B cell (primary cell): ENCODE measurements around the gene WBP1. TPM values are rescaled to one million over a fixed set of nuclear protein-coding genes. Genes with fewer than 3 reads are reported as not detected.

Experiments
- polyA plus RNA-seq: library from polyadenylated mRNA; depleted of rRNA; stranded (reverse); fragments of >200 nt; gene quantifications from 2 replicates; pipeline ENCODE4 v1.2.3, GENCODE V29; 2012
- total RNA-seq, 2 donors: library from RNA; stranded (reverse); fragments of 120-200 nt in 1 of 2; gene quantifications; 1 replicate in 1 of 2; 2 replicates in 1 of 2; pipeline versions ENCODE4 v1.2.3 to v1.2.4, GENCODE V29; 2013 to 2022

WBP1 gene
- total and polyA plus RNA-seq, 2 donors (not counting 1 experiment from before 2014, with no cell fraction given), result 98.4 to 207 TPM

Other genes starting within 250 kb of the WBP1 start
- gene SLC4A5, start 115.0 kb upstream of the WBP1 start, total RNA-seq, result 9.7 and 12.3 TPM in 2 replicates
- 2.7 and 3.3 TPM in 2 replicates for gene SLC4A5, start 115.0 kb upstream of the WBP1 start, polyA plus RNA-seq
- gene DCTN1, start 78.1 kb upstream of the WBP1 start, total RNA-seq, result 134 and 143 TPM in 2 replicates
- gene DCTN1, start 78.1 kb upstream of the WBP1 start, polyA plus RNA-seq, result 45.6 and 46.7 TPM in 2 replicates
- gene C2orf81, start 36.8 kb upstream of the WBP1 start, total RNA-seq, result 8.6 and 9.1 TPM in 2 replicates
- gene C2orf81, start 36.8 kb upstream of the WBP1 start, polyA plus RNA-seq, result 2.5 and 5.4 TPM in 2 replicates
- gene WDR54, start 36.7 kb upstream of the WBP1 start, total RNA-seq, result 39.0 and 42.2 TPM in 2 replicates
- gene WDR54, start 36.7 kb upstream of the WBP1 start, polyA plus RNA-seq, result 36.5 and 52.8 TPM in 2 replicates
- 10.5 and 12.2 TPM in 2 replicates for gene RTKN, start 16.5 kb upstream of the WBP1 start, total RNA-seq
- gene RTKN, start 16.5 kb upstream of the WBP1 start, polyA plus RNA-seq, result 5.1 TPM in 2 replicates
- 77.5 and 78.6 TPM in 2 replicates for gene INO80B, start 3.4 kb upstream of the WBP1 start, total RNA-seq
- gene INO80B, start 3.4 kb upstream of the WBP1 start, polyA plus RNA-seq, result 30.4 and 38.3 TPM in 2 replicates
- 87.8 and 88.2 TPM in 2 replicates for gene MOGS, start 6.9 kb downstream of the WBP1 start, total RNA-seq
- gene MOGS, start 6.9 kb downstream of the WBP1 start, polyA plus RNA-seq, result 61.6 and 103 TPM in 2 replicates
- 61.5 and 70.0 TPM in 2 replicates for gene MRPL53, start 14.2 kb downstream of the WBP1 start, total RNA-seq
- gene MRPL53, start 14.2 kb downstream of the WBP1 start, polyA plus RNA-seq, result 32.9 and 59.3 TPM in 2 replicates
- gene CCDC142, start 24.6 kb downstream of the WBP1 start, total RNA-seq, result 61.6 and 69.3 TPM in 2 replicates
- gene CCDC142, start 24.6 kb downstream of the WBP1 start, polyA plus RNA-seq, result 12.4 and 13.0 TPM in 2 replicates
- gene TTC31, start 24.6 kb downstream of the WBP1 start, total RNA-seq, result 69.4 and 72.3 TPM in 2 replicates
- gene TTC31, start 24.6 kb downstream of the WBP1 start, polyA plus RNA-seq, result 50.3 and 68.5 TPM in 2 replicates
- gene LBX2, start 41.2 kb downstream of the WBP1 start, total RNA-seq, result 0.97 and 2.0 TPM in 2 replicates
- 1.1 TPM in 1 of 2 replicates, not detected in the other for gene LBX2, start 41.2 kb downstream of the WBP1 start, polyA plus RNA-seq
- 34.3 and 40.1 TPM in 2 replicates for gene PCGF1, start 49.3 kb downstream of the WBP1 start, total RNA-seq
- gene PCGF1, start 49.3 kb downstream of the WBP1 start, polyA plus RNA-seq, result 21.9 and 30.0 TPM in 2 replicates
- 0.19 TPM in 1 of 2 replicates, not detected in the other for gene TLX2, start 56.0 kb downstream of the WBP1 start, total RNA-seq
- gene TLX2, start 56.0 kb downstream of the WBP1 start, polyA plus RNA-seq, result 0.06 TPM in 1 of 2 replicates, not detected in the other
- 0.57 and 0.87 TPM in 2 replicates for gene DQX1, start 67.8 kb downstream of the WBP1 start, total RNA-seq
- 0.46 and 1.1 TPM in 2 replicates for gene DQX1, start 67.8 kb downstream of the WBP1 start, polyA plus RNA-seq
- gene AUP1, start 71.3 kb downstream of the WBP1 start, total RNA-seq, result 190 and 201 TPM in 2 replicates
- gene AUP1, start 71.3 kb downstream of the WBP1 start, polyA plus RNA-seq, result 525 and 574 TPM in 2 replicates
- gene HTRA2, start 71.5 kb downstream of the WBP1 start, total RNA-seq, result 52.2 and 52.8 TPM in 2 replicates
- 111 and 112 TPM in 2 replicates for gene HTRA2, start 71.5 kb downstream of the WBP1 start, polyA plus RNA-seq
- 0.66 and 1.2 TPM in 2 replicates for gene LOXL3, start 95.5 kb downstream of the WBP1 start, total RNA-seq
- 0.97 and 1.2 TPM in 2 replicates for gene LOXL3, start 95.5 kb downstream of the WBP1 start, polyA plus RNA-seq
- gene DOK1, start 96.3 kb downstream of the WBP1 start, total RNA-seq, result 41.4 and 46.5 TPM in 2 replicates
- 23.1 and 29.1 TPM in 2 replicates for gene DOK1, start 96.3 kb downstream of the WBP1 start, polyA plus RNA-seq
- gene M1AP, start 189.9 kb downstream of the WBP1 start, total RNA-seq, result not detected in 2 replicates
- gene M1AP, start 189.9 kb downstream of the WBP1 start, polyA plus RNA-seq, result 0.15 TPM in 1 of 2 replicates, not detected in the other
- gene SEMA4F, start 195.8 kb downstream of the WBP1 start, total RNA-seq, result 18.9 and 19.3 TPM in 2 replicates
- gene SEMA4F, start 195.8 kb downstream of the WBP1 start, polyA plus RNA-seq, result 4.5 and 5.4 TPM in 2 replicates